Type B pancreatic cell (in vitro differentiated cells): ENCODE data around the gene DPH6. TPM values are rescaled to one million over a fixed set of nuclear protein-coding genes. Genes with fewer than 3 reads are reported as not detected.

Source experiments
- DNase-seq: peaks from one replicate; pipeline ENCODE4 v3.0.0; 2021; ENCODE audit warnings: mixed read lengths; ENCODE audit not compliant: unreplicated experiment; ENCODE audit errors: extremely low spot score
- H3K27ac Mint-ChIP-seq: 2 replicates; pipeline ENCODE4 v1.8.0; 2021; ENCODE audit warnings: mild to moderate bottlenecking, mixed read lengths
- H3K27me3 Mint-ChIP-seq: 2 replicates; pipeline ENCODE4 v1.8.0; 2021; ENCODE audit warnings: mixed read lengths
- H3K36me3 Mint-ChIP-seq: 2 replicates; pipeline ENCODE4 v1.8.0; 2021; ENCODE audit warnings: mixed read lengths
- H3K4me1 Mint-ChIP-seq: one replicate; pipeline ENCODE4 v1.8.0; 2021; ENCODE audit warnings: mixed read lengths; ENCODE audit not compliant: unreplicated experiment
- H3K4me3 Mint-ChIP-seq: 2 replicates; pipeline ENCODE4 v1.8.0; 2021; ENCODE audit warnings: mild to moderate bottlenecking, mixed read lengths
- H3K9me3 Mint-ChIP-seq: 2 replicates; pipeline ENCODE4 v1.8.0; 2021; ENCODE audit warnings: mixed read lengths
- CTCF ChIP-seq: fragments of 200-600 bp; sonication (generic); conservative IDR thresholded peaks from 2 replicates; pipeline ENCODE4 v1.5.0; 2021; ENCODE audit warnings: antibody characterized with exemption, mild to moderate bottlenecking
- microRNA-seq: library from miRNA; unstranded; fragments of <30 nt; microRNA quantifications from one replicate; pipeline ENCODE4, GENCODE V29; 2020
- total RNA-seq: library from RNA; stranded (reverse); gene quantifications from 2 replicates; pipeline ENCODE4 v1.2.1, GENCODE V29; 2021; ENCODE audit warnings: low replicate concordance

The DPH6 gene
- total RNA-seq, 1 donor from 2014 or later: 13.5 TPM

GRCh38 chr15:35321926-35322325 is 224.0 kb downstream of the DPH6 start:
- peaks cover 5% of the 10 kb centered on the region for H3K9me3 Mint-ChIP-seq
- no peaks in the 10 kb centered on the region for H3K36me3 Mint-ChIP-seq
- H3K27me3 Mint-ChIP-seq: no peaks in the 10 kb centered on the region
- no peak for DNase-seq
- no peaks in the 10 kb centered on the region for H3K4me1 Mint-ChIP-seq
- H3K27ac Mint-ChIP-seq: no peak overlapping the region
- no peak overlapping the region for H3K4me3 Mint-ChIP-seq
- TF ChIP-seq CTCF: no peak

- no peak for TF ChIP-seq CTCF
- H3K4me3 Mint-ChIP-seq: no peak overlapping the region
- H3K27me3 Mint-ChIP-seq: no peaks in the 10 kb centered on the region
- H3K4me1 Mint-ChIP-seq: no peaks in the 10 kb centered on the region
- no peaks in the 10 kb centered on the region for H3K36me3 Mint-ChIP-seq
- no peak overlapping the region for H3K27ac Mint-ChIP-seq
- peaks cover 5% of the 10 kb centered on the region for H3K9me3 Mint-ChIP-seq
- no peak for DNase-seq
Observed at GRCh38 chr15:35320911-35321310, 225.1 kb downstream of the DPH6 start.

Small RNAs within 50 kb of the gene (microRNA-seq; reads per million reads assigned to microRNA genes)
- gene MIR3942: not detected
